Measurements from ENCODE around the gene PPP1R15A.

- no peak for TF ChIP-seq POLR2A (IDR thresholded peaks at IDR 0.05)
- no peak for TF ChIP-seq CTCF (IDR thresholded peaks at IDR 0.05)
Observed at GRCh38 chr19:48879025-48879637, 6.9 kb downstream of the PPP1R15A start.
